ENCODE data around the gene DCAF10.
"Not testable (repeated sequence)": the region's sequence is repeated elsewhere in the genome, so short reads cannot be mapped to it uniquely, and the experiment has no call there.

The DCAF10 gene

DNA sequence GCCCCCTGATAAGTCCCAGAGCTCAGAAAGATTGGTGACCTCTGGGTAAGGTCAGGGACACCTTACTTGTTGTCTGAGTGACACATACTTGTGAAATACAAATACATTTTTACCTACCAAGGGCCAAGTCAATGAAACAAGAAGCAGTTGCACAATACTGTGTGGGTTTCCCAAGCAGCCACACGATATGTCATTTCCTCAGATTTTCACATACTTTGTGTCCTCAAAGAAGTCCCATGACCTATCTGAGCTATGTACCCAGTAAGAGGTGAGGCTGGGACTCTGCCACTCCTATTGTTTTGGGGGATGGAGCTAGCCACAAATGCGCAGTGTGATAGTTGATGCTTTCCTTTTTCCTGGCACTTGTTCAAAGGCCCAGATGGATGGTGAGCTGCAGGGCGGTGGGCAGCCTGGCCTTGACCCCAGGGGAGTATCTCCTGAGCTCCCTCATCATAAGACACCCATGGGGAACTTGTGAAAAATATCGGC, 108.1 kb downstream of the DCAF10 start:
- no peak for DNase-seq (ENCODE audit: low read depth)

DNA sequence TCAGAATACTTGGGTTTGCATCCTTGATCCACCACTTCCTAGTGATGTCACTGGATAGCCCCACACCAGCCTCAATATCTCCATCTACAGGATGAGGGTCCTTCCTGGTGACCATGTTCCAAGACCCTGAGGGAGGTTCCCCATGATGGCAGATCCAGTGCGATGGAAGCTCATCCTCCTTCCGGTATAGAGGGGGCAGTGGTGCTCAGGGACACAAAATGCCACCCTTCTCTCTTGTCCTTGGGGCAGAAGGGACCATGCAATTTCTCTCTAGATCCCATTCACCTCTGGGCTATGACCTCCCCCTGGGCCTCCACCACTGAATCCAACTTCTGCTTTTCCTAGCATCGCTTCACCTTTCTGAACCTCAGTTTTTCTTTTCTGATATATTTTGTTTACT, 108.7 kb downstream of the DCAF10 start:
- DNase-seq (ENCODE audit: low read depth) = no peak

DNA sequence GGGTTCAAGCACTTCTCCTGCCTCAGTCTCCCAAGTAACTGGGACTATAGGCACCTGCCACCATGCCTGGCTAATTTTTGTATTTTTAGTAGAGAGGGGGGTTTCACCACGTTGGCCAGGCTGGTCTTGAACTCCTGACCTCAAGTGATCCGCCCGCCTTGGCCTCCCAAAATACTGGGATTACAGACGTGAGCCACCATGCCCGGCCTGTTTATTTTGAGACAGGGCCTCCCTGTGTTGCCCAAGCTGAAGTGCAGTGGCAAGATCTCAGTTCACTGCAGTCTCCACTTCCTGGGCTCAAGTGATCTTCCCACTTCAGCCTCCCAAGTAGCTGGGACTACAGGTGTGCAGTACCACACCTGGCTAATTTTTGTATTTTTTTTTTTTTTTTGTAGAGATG, 109.2 kb downstream of the DCAF10 start:
- not testable (repeated sequence) for DNase-seq (ENCODE audit: low read depth)

DNA sequence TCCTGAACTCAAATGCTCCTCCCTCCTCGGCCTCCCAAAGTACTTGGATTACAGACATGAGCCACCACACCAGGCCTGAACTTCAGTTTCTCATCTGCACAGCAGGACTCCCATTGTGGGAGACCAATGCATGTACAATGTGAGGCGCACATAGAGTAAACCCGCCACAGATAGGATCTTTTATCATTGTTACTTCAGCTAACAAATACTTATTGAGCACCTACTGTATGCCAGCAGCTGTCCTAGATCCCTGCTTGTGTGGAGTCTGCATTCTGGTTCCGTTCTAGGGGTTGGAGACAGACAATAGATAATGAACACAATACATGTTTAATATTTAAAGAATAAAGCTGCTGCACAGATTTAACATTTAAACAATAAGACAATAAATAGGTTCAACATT, 109.7 kb downstream of the DCAF10 start:
- no peak for DNase-seq (ENCODE audit: low read depth)

DNA sequence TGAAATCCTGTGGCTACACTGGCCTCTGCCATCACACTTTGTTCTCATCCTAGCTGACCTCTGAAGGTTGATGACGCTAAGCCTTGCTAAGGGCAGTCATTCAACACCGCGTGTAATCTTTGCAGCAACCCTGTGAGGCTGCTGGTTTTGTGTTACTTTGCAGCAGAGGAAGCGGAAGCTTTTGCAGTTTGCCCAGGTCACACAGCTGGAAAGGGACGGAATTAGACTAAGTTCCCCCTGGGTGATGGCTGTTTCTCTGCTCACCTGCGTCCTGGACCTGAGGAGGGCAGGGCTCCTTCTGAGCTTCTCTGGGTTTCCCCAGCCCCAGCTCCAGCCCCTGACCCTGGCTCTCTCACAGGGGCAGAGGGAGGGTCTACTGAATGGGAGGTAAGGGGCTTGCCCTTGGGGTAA, 110.7 kb downstream of the DCAF10 start:
- no peak for DNase-seq (ENCODE audit: low read depth)

DNA sequence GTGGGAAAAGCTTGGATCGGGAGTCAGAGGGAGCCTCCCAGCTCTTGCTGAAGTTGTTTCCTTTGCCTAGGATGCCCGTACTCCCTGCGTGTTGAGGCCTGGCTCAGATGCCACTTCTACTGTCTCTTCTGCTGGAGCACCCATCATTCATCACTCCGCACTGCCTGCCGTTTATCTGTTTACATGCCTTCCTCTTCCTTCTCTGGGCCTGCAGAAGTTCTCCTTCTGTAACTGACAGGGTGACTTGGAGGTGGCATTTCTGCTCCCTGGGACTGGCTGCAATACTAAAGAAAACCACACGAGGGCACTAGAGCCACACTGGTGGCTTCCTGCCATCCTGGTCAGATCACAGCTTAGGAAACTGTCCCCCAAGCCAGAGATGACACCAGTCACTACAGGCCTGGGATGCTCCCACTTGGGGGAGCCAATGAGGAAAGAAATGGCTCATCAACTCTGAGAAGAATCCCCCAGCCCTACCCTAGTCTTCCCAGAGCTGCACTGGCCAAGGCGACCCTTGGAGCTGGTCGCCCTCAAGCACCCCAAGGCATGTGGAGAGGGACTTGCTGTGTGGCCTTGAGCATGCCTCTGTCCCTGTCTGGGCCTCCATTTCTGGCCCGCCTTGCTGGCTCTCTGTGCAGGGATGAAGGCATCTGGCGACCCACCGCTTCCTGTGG, 113.0 kb downstream of the DCAF10 start:
- peak; percentile 61 for DNase-seq (ENCODE audit: low read depth)

DNA sequence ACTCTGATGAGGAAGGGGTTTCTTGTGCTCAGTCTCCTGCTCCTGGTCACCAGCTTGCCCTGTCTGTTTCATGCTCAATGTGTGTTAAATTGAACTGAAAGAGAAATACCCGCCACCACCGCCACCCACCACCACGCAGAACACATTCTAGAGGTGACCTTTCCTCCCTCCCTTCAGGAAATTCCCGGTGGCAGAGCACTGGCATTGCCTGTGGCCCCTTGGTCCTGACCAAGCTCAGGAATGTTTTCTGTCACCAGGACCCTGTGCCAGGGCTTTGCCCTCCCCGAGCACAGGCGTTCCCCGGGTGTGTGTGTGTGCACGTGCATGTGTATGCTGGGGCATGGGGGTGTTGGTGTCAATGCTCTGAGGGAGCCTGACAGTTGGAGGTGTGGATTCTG, 113.6 kb downstream of the DCAF10 start:
- no peak for DNase-seq (ENCODE audit: low read depth)

DNA sequence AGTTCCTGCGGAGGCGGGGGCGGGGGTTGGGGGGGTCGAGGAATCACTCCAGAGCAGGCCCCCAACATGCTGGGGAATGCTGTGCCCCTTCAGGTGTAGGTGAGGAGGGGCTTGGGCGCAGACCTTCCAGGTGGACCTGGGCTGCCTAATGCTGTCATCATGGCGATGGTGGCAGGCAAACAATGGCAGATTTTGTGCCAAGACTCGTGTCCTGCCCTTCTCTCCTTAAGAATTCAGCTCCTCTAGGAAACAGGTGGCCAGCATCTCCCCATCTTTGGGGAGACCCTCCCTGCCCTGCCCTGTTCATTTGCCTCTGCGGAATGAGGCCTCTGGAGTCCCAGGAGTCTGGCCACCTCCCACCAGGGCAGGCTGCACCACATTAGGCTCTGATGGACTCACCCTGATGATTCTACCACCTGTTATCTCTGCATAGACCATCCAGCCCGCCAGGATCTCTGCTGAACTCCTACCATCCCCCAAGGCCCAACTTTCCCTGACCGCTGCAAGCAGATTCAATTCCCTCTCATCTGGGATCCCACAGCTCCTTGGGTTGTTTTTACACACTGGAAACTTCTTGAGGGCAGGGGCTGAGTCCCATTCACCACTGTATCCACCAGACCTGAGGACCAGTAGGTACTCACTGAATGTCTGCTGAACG, 114.2 kb downstream of the DCAF10 start:
- DNase-seq (ENCODE audit: low read depth) = no peak

DNA sequence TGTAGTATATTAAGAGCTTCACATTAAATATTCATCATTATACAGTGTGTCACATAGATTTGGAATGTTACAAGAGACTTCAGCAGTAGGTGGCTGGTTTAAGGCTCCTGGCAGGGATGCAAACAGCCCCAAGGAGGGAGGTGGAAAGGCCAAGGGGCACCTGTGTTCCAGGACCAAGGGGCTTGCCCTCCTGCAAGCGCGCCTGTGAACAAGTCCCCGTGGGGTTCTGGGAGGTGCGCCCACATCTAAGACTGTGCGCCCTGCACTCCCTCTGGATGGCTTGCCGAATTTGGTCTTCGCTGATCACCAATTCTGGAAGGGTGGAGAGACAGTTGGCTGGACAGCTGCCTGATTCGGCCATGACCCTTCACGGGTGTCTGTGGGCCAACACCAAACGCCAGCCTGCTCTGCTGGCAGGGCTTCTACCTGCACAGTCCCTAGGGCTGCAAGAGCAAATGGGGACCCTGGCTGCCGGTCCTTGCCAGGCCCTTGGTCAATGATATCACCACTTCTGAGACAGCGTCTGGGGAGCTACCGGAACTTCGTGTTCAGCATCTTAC, 115.4 kb downstream of the DCAF10 start:
- no peak for DNase-seq (ENCODE audit: low read depth)

DNA sequence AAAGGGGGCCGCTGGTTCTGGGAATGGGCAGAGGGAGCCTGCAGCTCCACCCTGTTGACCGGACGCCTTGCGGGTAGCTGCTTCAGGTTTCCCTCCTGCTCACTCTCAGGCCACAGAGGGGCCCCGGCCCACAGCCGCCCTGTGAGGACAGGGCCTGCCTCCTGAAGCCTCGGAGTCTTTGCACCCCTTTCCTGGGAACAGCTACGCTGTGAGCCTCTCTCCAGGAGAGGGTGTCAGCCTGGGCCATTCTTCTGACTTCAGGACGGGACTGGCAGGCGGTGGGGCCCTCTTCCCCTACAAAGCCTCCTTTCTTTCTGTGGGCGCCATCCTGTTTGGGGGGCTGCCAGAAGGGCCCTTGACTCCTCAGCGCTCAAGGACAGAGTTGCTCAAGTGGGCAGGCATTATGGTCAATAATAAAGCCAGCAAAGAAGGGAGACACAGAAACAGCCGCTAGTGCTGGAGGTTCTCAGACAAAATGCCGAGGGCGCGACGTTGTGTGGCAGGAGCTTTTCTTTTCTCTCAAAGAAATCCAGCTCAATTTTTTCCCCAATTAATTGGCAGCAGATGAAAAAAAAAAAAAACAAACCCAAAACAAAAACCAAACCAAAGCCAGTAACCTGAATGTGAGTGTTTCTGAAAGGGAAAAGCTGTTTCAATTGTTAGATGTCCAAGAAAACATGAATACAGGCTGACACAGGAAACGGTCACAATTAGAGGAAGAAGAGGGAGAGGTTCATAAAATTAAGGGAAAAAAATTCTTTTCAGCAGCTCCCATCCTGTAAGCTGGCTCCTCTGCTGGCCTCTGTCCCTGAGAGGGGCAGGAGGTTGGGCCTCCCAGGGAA, 116.1 kb downstream of the DCAF10 start:
- no peak for DNase-seq (ENCODE audit: low read depth)
